Stimulated activated CD8-positive, alpha-beta memory T cell treated with anti-CD3 and anti-CD28 coated beads, Interleukin-12 subunit alpha, Interleukin-12 subunit beta, amount 100 ng/mL, for 4 hours (primary cell): ENCODE data around the gene GAA.
"Not testable (repeated sequence)": the region's sequence is repeated elsewhere in the genome, so short reads cannot be mapped to it uniquely, and the experiment has no call there.

Source experiments
- DNase-seq: peaks from one replicate; pipeline ENCODE4 v3.0.0-alpha.2; 2020; ENCODE audit warnings: low read depth

Gene GAA

GRCh38 chr17:80145076-80146075 lies 44.0 kb downstream of the GAA start:
- no peak for DNase-seq

- no peak for DNase-seq
These were observed 45.0 kb downstream of the GAA start for GRCh38 chr17:80146121-80147034.

- DNase-seq, result peak; percentile 93
These were observed 45.8 kb downstream of the GAA start, which contains the start of gene EIF4A3 for GRCh38 chr17:80147035-80147822. Gene EIF4A3, minus strand, starts transcription at chr17:80147128. Its CDS starts 167 bp downstream, at chr17:80146961.

GRCh38 chr17:80151333-80151732 lies 50.0 kb downstream of the GAA start:
- no peak for DNase-seq

GRCh38 chr17:80152081-80152702 lies 50.8 kb downstream of the GAA start:
- DNase-seq, result no peak

- no peak for DNase-seq
These were observed 51.6 kb downstream of the GAA start for GRCh38 chr17:80153004-80153403.

GRCh38 chr17:80154166-80154565 lies 52.8 kb downstream of the GAA start:
- no peak for DNase-seq

GRCh38 chr17:80155600-80155999 lies 54.2 kb downstream of the GAA start:
- not testable (repeated sequence) for DNase-seq

- DNase-seq, result no peak
These were observed 57.5 kb downstream of the GAA start for GRCh38 chr17:80158846-80159245.

GRCh38 chr17:80160536-80160935 lies 59.2 kb downstream of the GAA start:
- DNase-seq, result no peak

GRCh38 chr17:80163336-80163735 lies 62.0 kb downstream of the GAA start:
- no peak for DNase-seq

- no peak for DNase-seq
These were observed 62.8 kb downstream of the GAA start for GRCh38 chr17:80164185-80164584.

GRCh38 chr17:80166446-80166845 lies 65.1 kb downstream of the GAA start:
- DNase-seq, result no peak

- no peak for DNase-seq
These were observed 67.0 kb downstream of the GAA start for GRCh38 chr17:80168371-80168770.

GRCh38 chr17:80169107-80169506 lies 67.7 kb downstream of the GAA start:
- no peak for DNase-seq
